HG02852 (cell line): Measurements from ENCODE around the gene CAPN5.

Experiments used
- ATAC-seq: cut with Tn5 transposase; IDR thresholded peaks from one replicate; pipeline ENCODE4 v1.9.1; 2021; ENCODE audit warnings: mild to moderate bottlenecking, moderate library complexity; ENCODE audit not compliant: unreplicated experiment

CAPN5 gene

DNA sequence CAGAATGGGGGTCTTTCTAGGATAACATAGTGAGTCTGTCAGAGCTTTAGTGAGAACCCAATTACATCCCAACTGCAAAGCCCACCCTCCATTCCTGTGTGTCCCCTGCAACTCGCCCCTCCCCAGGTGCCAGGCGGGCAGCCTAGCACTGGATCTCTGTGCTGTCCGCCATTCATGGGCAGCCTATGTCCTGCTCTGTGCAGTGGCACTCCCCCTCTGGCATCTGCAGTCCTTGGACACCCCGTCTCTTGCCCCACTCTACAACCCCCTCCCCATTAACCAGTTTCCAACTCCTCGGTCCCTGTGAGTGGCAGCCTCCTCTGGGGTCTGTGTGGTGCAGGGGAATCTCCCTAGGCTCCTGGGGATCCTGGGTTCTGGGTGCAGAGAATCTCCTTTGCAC, 98.3 kb downstream of the CAPN5 start:
- ATAC-seq, result no peak

DNA sequence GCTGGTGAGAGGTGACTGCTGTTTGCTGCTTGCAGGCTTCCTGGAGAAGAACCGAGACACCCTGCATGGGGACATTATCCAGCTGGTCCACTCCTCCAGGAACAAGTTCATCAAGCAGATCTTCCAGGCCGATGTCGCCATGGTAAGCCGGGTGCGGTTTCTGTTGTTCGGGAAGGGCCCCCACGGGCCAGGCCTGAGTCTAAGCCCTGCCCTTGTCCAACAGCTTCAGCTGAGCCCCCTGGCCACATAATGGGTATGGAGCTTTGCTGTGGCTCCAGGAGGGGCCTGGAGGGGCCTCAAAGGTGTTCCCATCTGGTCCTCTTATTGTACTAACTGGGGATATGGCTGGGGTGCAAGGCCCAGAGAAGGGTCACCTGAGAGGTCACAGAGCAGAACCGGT, 99.2 kb downstream of the CAPN5 start:
- ATAC-seq, result no peak

DNA sequence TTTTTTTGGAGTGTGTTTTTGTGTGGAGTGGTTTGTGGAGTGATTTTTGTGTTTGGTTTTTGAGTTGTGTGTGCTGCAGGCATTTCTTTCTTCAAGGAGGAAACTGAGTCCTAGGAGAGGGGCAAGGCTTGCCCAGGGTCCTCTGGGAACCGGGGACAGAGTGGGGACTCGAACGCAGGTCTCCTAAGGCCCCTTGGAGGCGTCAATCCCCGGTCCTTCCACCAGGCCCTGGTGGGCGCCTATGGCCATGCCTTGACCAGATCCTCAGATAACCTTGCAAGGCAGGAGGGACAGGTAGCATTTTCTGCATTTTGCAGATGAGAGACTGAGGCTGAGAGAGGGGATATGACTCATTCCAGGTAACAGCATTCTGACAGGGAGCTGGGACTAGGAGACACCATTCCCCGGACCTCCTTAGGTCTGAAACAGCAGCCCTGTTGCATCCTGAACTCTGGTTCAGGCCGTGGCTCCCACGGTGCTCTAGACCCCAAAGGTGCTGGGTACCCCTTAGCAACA, 100.4 kb downstream of the CAPN5 start:
- no peak for ATAC-seq

DNA sequence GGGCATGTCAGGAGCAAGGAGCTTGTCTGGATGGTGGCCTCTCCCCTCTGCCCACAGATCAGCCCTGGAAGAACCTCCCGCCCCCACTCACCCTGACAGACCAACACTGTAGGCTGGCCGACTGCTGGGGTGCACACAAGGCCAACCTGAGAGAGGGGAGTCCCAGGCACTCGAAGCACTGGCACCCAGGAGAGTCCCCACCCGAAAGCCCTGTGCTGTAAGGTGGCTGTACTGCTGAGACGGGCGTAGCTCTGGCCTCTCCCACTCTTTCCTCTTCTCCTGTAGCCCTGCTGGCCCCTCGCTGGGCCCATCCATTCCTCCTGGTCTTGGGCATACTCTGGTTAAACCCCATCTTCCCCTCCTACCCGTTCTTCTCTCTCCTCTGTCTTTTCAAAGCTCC, 101.0 kb downstream of the CAPN5 start:
- ATAC-seq, result no peak

DNA sequence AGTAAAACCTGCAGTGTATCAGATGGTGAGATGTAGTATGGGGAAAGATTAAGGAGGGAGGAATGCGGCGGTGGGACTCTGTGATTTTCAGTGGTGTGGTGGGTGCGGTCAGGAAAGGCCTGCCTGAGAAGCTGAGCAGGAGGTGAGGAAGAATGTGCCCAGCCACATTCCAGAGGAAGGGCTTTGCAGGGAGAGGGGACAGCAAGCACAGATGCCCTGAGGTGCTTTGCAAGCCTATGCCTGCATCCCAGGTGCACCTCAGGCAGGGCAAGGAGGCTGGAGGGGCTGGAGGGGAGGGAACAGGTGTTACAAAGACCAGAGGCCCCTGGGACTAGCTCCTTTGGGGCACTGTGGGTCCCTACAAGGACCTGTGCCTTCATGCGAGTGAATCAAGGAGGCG, 103.3 kb downstream of the CAPN5 start:
- ATAC-seq, result no peak

DNA sequence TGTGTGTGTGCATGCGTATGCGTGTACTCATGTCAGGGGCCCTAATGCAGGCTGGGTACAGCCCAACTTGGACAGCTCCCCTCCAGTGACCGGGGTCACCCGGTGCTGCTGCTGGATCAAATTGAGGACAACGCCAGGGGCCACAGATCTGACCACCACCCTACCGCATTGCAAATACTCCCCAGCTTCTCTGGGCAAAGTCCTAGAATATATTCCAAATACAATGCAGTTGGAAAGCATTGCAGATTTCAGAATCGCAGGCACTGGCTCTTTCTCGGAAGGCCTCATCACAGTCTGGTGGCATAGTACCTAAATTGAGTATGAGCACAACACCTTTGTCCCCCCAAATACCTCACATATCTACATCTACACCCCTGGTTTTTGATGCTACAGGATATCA, 104.5 kb downstream of the CAPN5 start:
- ATAC-seq, result no peak

DNA sequence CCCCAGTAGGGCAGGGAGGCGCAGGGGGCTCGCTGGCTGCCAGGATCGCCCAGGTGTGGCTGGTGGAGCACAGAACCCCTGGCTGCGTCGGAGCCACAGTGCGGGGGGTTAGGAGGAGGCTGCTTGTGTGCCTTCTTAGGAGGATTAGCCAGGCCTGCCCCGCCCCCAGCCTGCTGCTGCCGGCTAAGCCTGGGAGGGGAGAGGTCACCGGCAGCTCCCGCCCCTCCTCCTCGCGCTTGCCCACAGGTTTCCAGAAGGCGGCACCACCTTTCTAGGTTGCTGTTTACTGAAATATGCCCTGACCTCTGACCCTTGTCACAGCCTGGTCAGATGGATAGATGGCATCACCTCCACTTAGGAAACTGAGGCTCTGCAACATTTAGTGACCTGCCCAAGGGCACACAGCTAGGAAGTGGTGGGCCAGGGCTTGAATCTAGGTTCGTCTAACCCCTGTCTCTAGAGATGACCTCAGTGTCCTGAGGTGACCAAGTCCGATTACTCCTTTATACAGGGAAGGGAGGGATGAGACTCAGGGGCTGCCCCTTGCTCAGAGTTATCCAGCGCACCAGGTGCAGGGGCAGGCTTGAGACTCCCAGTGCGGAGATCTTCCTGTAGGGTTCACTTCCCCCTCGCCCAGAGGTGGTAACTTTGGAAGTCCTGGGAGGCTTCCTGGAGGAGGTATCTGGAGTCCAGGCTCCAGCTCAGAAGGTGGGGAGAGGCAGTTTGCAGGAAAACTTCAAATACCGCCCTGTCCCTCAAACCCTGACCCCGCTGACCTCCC, 105.3 kb downstream of the CAPN5 start:
- no peak for ATAC-seq

DNA sequence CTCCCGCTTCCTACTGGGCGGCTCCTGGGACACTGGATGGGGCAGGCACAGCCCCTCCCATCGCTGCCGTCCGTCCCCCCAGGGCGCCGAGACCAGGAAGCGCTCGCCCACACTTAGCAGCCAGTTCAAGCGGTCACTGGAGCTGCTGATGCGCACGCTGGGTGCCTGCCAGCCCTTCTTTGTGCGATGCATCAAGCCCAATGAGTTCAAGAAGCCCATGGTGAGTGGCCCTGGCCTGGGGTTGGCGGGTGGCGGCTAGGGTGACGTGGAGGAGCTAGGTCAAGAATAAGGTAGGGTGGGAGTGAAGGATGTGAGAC, 105.9 kb downstream of the CAPN5 start:
- ATAC-seq, result no peak

DNA sequence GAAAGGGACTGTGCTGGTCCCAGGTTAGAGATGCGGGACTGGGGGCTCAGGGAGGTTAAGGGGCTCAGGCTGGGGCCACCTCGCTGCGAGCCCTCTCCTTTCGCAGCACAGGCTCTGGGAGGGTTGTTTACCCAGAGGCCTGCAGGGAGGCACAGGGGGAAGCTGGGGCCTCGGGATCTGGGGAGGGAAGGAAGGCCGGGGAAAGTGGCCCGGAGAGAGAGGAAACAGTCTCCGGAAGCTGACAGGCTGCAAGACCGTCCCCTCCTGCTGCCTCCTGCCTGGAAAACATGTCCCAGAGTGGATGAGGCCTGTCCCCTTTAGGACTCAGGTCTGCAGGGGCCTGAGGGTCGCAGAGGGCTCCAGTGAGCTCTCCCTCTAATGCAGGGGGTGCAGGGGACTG, 106.7 kb downstream of the CAPN5 start:
- ATAC-seq, result no peak

DNA sequence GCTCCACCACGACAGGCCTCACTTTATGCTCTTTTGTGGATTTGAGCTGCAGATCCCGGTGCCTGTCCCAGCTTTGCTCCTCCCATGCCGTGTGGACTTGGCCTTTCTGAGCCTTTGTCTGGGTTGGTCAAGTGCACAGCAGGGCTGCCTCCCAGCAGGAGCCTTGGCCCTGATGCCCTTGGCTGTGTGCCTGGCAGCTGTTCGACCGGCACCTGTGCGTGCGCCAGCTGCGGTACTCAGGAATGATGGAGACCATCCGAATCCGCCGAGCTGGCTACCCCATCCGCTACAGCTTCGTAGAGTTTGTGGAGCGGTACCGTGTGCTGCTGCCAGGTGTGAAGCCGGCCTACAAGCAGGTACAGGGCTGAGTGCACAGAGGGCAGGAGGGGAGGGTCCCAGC, 107.8 kb downstream of the CAPN5 start:
- no peak for ATAC-seq

DNA sequence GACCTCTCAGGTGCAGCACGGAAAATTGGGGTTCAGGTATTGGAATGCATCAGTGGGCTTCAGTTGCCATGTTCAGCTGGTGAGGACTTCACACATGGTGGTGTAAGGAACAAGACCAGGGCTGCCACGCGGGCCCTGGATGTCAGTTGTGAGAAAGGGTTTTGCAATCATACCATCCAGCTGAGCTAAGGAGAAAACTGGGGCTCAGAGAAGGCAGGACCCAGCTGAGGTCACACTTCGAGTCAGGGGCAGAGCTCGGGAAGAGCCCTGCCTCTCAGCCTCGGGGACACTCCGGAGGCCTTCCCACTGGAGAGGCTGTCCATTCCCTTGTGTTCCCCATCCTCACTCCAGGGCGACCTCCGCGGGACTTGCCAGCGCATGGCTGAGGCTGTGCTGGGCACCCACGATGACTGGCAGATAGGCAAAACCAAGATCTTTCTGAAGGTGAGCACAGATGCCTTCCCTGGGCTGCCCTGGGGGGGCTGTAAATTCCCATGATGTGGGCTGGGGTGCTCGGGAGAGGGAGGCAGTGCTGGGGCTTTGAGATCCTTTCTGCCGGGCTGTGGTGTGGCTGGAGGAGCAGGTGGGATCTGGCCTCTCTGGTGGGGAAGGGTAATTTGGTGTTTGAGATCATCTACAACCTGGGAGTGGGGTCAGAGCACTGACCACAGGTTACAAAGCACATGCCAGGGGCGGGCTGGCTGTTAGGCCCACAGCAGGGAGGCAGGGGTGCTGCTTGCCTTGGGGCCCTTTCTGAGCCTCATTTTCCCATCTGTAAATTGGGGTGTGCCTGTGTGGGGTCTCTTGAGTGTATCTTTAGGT, 108.5 kb downstream of the CAPN5 start:
- no peak for ATAC-seq
